Right lobe of liver (tissue), 6 donors: ENCODE measurements around the gene FAM118B. TPM values are rescaled to one million over a fixed set of nuclear protein-coding genes. Genes with fewer than 3 reads are reported as not detected.
A peak's percentile ranks its signal among the peaks of the same experiment; 100 is the strongest.

Source experiments
- ATAC-seq, 4 donors: fragments of 200-7000 bp; cut with Tn5 transposase; one replicate each; pipeline ENCODE4 v1.9.1; 2020; ENCODE audit warnings: mild to moderate bottlenecking in 4 of 4, moderate library complexity in 4 of 4
- DNase-seq, 3 donors: peaks; one replicate each; pipeline ENCODE4 v3.0.0-alpha.2; 2020
- H3K27ac ChIP-seq, 3 donors: fragments of 200-600 bp; one replicate each; pipeline ENCODE4 v1.8.0; 2022
- H3K27me3 ChIP-seq, 2 donors: fragments of 200-600 bp; one replicate each; pipeline ENCODE4 v1.8.0; 2022
- H3K36me3 ChIP-seq, 4 donors: fragments of 200-600 bp; sonication (generic) in 1 of 4; one replicate each; pipeline versions ENCODE4 v1.5.1 to v1.8.0; 2017 to 2022; ENCODE audit warnings: control low read depth in 1 of 4
- H3K4me1 ChIP-seq, 4 donors: fragments of 200-600 bp; sonication (generic) in 1 of 4; one replicate each; pipeline versions ENCODE4 v1.5.1 to v1.8.0; 2017 to 2022; ENCODE audit warnings: control low read depth in 1 of 4
- H3K4me3 ChIP-seq, 3 donors: fragments of 200-600 bp; one replicate each; pipeline ENCODE4 v1.8.0; 2022
- H3K9me3 ChIP-seq, 4 donors: fragments of 200-600 bp; sonication (generic) in 1 of 4; one replicate each; pipeline versions ENCODE4 v1.5.1 to v1.8.0; 2017 to 2022; ENCODE audit warnings: control low read depth in 1 of 4
- POLR2A ChIP-seq: fragments of 450-650 bp; IDR thresholded peaks from one replicate; pipeline ENCODE4 v1.6.1; 2017; ENCODE audit warnings: antibody characterized with exemption, mild to moderate bottlenecking
- WGBS: methylation state at CpG from one replicate; pipeline ENCODE4 v1.1.6; 2018; ENCODE audit warnings: low coverage, low lambda C conversion rate; ENCODE audit not compliant: insufficient coverage; ENCODE audit errors: missing lambda C conversion rate; 5-methylcytosine and 5-hydroxymethylcytosine counted together
- intact Hi-C, 2 donors: fragments of 100-400 bp; cut with DNase I; formaldehyde crosslinking; loops; one replicate each; pipeline versions ENCODE4 v1.11.2 to v1.14.1; 2022
- total RNA-seq, 6 experiments: library from RNA; depleted of rRNA in 2 of 6; stranded (reverse); fragments of >200 nt in 2 of 6; fragmentation: NEBNext Ultra II Directional in 3 of 6; extraction: Animal tissue kit (Norgen Biotek cat#: 25700) in 3 of 6; gene quantifications; one replicate each; pipeline versions ENCODE4 v1.1.0 to v1.2.4, GENCODE V29; 2016 to 2023
- TF ChIP-seq, protein P1 (sequence below), 4 donors: fragments of 200-600 bp in 3 of 4; fragments of 450-650 bp in 1 of 4; IDR thresholded peaks; one replicate each; pipeline versions ENCODE4 v1.5.1 to v1.8.0; 2016 to 2022; ENCODE audit warnings: antibody characterized with exemption in 4 of 4, mild to moderate bottlenecking in 2 of 4
- donor health status: DM: no; HTN: yes; CAD: no.
- donor health status: DM: no; HTN: no; CAD: no.
- donor health status: DM: no; HTN: no; CAD: no.
- donor health status: DM: no; HTN: yes; CAD: no.
- donor health status: DM: no; HTN: yes; CAD: no.

Gene FAM118B
- total RNA-seq, 6 experiments from 2014 or later: 4.6 to 8.3 (median 5.8) TPM

DNA sequence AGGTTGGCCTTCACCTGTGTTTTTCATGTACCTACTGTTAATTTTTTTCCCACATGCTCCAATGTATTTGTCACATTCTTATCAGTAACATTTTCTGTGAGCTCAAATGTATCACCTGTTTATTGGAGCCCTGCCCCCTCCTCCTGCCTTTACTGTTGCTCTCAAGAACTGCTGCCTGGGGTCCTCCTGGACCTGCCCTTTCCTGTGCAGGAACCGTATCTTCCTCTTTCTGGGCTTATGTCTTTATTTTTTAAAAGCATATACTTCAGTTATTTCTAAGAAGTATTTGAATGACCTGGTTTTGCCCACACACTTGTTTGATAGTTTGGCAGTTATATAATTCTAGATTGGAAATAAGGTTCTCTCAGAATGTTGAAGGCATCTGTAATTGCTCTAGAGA, 5.9 kb downstream of the FAM118B start:
- no peak for DNase-seq
- Histone ChIP-seq H3K27me3 (no peaks in the 10 kb centered on the region), H3K4me3 (no peak overlapping the region), H3K36me3 (no peaks in the 10 kb centered on the region), H3K4me1 (peaks cover 0 to 11% (median 1%) of the 10 kb centered on the region in 4 donors), H3K27ac (no peak overlapping the region), H3K9me3 (no peaks in the 10 kb centered on the region)
- intact Hi-C loops: loop anchor here in 1 of 2 donors (10.0 kb wide), 1 partner anchor 47 kb away; the partner anchor contains the start of genes FOXRED1 and SRPRA
- no peak for ATAC-seq
- WGBS: 50% methylated on average over 1 of the region's 1 CpG
- TF ChIP-seq, protein P1, sequence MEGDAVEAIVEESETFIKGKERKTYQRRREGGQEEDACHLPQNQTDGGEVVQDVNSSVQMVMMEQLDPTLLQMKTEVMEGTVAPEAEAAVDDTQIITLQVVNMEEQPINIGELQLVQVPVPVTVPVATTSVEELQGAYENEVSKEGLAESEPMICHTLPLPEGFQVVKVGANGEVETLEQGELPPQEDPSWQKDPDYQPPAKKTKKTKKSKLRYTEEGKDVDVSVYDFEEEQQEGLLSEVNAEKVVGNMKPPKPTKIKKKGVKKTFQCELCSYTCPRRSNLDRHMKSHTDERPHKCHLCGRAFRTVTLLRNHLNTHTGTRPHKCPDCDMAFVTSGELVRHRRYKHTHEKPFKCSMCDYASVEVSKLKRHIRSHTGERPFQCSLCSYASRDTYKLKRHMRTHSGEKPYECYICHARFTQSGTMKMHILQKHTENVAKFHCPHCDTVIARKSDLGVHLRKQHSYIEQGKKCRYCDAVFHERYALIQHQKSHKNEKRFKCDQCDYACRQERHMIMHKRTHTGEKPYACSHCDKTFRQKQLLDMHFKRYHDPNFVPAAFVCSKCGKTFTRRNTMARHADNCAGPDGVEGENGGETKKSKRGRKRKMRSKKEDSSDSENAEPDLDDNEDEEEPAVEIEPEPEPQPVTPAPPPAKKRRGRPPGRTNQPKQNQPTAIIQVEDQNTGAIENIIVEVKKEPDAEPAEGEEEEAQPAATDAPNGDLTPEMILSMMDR (IDR thresholded peaks at IDR 0.05): no peak
- TF ChIP-seq POLR2A: no peak

DNA sequence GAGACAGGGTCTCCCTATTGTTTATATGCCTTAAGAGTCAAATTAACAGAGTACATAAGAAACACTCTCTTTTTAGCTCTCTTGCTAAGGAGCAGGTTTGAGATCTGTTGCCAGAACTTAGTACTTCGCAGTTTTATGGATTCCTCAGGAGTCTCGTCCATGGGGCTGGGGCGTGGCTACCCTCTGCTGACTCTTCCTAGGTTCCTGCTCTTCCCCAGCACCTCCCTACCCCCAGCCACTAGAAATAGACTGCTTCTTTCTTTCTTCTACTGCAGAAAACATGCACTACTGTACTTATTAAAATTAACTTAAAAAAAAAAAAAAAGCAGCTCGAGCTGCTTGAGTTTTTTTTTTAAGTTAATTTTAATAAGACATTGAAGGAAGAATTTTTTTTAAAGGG, 8.0 kb downstream of the FAM118B start:
- peaks cover 0 to 8% (median 0%) of the 10 kb centered on the region in 4 donors for H3K4me1 ChIP-seq

DNA sequence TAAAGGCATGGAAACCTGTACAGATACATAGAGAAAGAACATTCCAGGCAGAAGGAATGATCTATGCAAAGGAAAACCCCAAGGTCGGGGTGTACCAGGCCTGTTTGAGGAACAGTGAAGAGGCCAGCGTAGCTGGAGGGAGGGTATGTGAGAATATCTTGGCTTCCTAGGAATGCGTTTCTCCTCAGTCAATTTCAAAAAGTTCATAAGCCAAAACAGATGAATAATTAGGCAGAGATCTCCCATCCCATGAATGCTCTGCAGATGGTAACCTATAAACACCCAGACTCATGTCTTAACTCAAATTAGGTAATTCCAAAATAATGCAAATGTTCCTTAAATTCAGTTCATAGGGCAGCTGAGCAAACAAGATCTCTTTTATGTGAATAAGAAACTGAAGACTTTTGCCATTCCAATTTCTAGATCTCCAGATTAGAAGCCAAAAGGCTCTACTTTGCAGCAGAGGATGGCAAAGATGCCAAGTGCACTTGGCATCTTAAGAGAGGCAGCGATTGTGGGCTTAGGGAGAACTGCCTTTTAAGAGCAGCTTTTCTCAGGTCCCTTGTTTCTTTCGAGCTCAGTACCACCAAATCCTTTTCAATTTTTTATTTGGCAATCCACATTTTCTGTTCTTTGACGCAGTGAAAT, 13.2 kb downstream of the FAM118B start:
- 88% methylated on average over 5 of the region's 6 CpGs for WGBS
- Histone ChIP-seq H3K27ac (no peak overlapping the region), H3K9me3 (no peaks in the 10 kb centered on the region), H3K4me3 (no peak overlapping the region), H3K27me3 (no peaks in the 10 kb centered on the region), H3K4me1 (no peaks in the 10 kb centered on the region), H3K36me3 (no peaks in the 10 kb centered on the region)
- ATAC-seq (no peak), DNase-seq (no peak)
- intact Hi-C loops: no loop called here
- TF ChIP-seq, protein P1 (IDR thresholded peaks at IDR 0.05): no peak
- TF ChIP-seq POLR2A: no peak

More for the DNA sequence above, 8.0 kb downstream of the FAM118B start:
- TF ChIP-seq, protein P1 (IDR thresholded peaks at IDR 0.05): no peak
- no peak for TF ChIP-seq POLR2A
- WGBS: 80% methylated on average over 4 of the region's 4 CpGs
- DNase-seq (no peak), ATAC-seq (peak in 1 of 4 donors; percentile 39)
- Histone ChIP-seq H3K27me3 (no peaks in the 10 kb centered on the region), H3K36me3 (no peaks in the 10 kb centered on the region), H3K4me3 (no peak overlapping the region), H3K9me3 (no peaks in the 10 kb centered on the region), H3K27ac (no peak overlapping the region)
- intact Hi-C loops: loop anchor here in 1 of 2 donors (10.0 kb wide), 1 partner anchor 45 kb away; the partner anchor contains the start of genes FOXRED1 and SRPRA

GRCh38 chr11:126225295-126225665, 13.7 kb downstream of the FAM118B start:
- ATAC-seq (no peak), DNase-seq (no peak)
- Histone ChIP-seq H3K9me3 (no peaks in the 10 kb centered on the region), H3K27me3 (no peaks in the 10 kb centered on the region), H3K4me3 (no peak overlapping the region), H3K27ac (no peak overlapping the region), H3K36me3 (no peaks in the 10 kb centered on the region), H3K4me1 (no peaks in the 10 kb centered on the region)
- WGBS: 69% methylated on average over 2 of the region's 2 CpGs
- TF ChIP-seq, protein P1 (IDR thresholded peaks at IDR 0.05): no peak
- no peak for TF ChIP-seq POLR2A
- intact Hi-C loops: no loop called here
